22Rv1 (cell line): Measurements from ENCODE around the gene MARCHF10.

ENCODE experiments used
- CTCF ChIP-seq: fragments of 450-650 bp; IDR thresholded peaks from 2 replicates; pipeline ENCODE4 v1.5.1; 2017; ENCODE audit warnings: mild to moderate bottlenecking
- ZFX ChIP-seq: fragments of 450-650 bp; IDR thresholded peaks from 2 replicates; pipeline ENCODE4 v1.6.1; 2017; ENCODE audit warnings: antibody characterized with exemption, borderline replicate concordance

GRCh38 chr17:62780269-62780668 is 27.8 kb downstream of the MARCHF10 start:
- TF ChIP-seq CTCF, result no peak
- no peak for TF ChIP-seq ZFX
